Progenitor cell of endocrine pancreas (in vitro differentiated cells): ENCODE measurements around the gene C5orf22. TPM values are rescaled to one million over a fixed set of nuclear protein-coding genes. Genes with fewer than 3 reads are reported as not detected.

Experiments
- DNase-seq: peaks from one replicate; pipeline ENCODE4 v3.0.0; 2021; ENCODE audit warnings: low spot score; ENCODE audit not compliant: unreplicated experiment
- H3K27ac Mint-ChIP-seq: 2 replicates; pipeline ENCODE4 v1.8.0; 2021; ENCODE audit warnings: mild to moderate bottlenecking, moderate library complexity, mixed read lengths
- H3K27me3 Mint-ChIP-seq: 2 replicates; pipeline ENCODE4 v1.8.0; 2021; ENCODE audit warnings: mixed read lengths
- H3K36me3 Mint-ChIP-seq: 2 replicates; pipeline ENCODE4 v1.8.0; 2022; ENCODE audit warnings: mixed read lengths; ENCODE audit not compliant: insufficient read depth
- H3K4me1 Mint-ChIP-seq: 2 replicates; pipeline ENCODE4 v1.8.0; 2021; ENCODE audit warnings: low read depth, mixed read lengths
- H3K4me3 Mint-ChIP-seq: 2 replicates; pipeline ENCODE4 v1.8.0; 2021; ENCODE audit warnings: low read depth, mild to moderate bottlenecking, moderate library complexity, mixed read lengths
- H3K9me3 Mint-ChIP-seq: 2 replicates; pipeline ENCODE4 v1.8.0; 2021; ENCODE audit warnings: low read depth, mixed read lengths
- CTCF ChIP-seq: fragments of 200-600 bp; sonication (generic); IDR thresholded peaks from one replicate; pipeline ENCODE4 v1.5.0; 2021; ENCODE audit warnings: antibody characterized with exemption, mild to moderate bottlenecking; ENCODE audit not compliant: unreplicated experiment
- total RNA-seq: library from RNA; stranded (reverse); gene quantifications from 2 replicates; pipeline ENCODE4 v1.2.1, GENCODE V29; 2021

Gene C5orf22
- total RNA-seq, 1 donor from 2014 or later = 30.5 TPM

- H3K36me3 Mint-ChIP-seq = no peaks in the 10 kb centered on the region
- no peak for DNase-seq
- H3K4me1 Mint-ChIP-seq = no peaks in the 10 kb centered on the region
- no peak for TF ChIP-seq CTCF
- peaks cover 9% of the 10 kb centered on the region for H3K9me3 Mint-ChIP-seq
- no peaks in the 10 kb centered on the region for H3K27me3 Mint-ChIP-seq
- H3K4me3 Mint-ChIP-seq = no peak overlapping the region
- no peak overlapping the region for H3K27ac Mint-ChIP-seq
These were observed 53.2 kb downstream of the C5orf22 start for GRCh38 chr5:31585166-31585894.

DNA sequence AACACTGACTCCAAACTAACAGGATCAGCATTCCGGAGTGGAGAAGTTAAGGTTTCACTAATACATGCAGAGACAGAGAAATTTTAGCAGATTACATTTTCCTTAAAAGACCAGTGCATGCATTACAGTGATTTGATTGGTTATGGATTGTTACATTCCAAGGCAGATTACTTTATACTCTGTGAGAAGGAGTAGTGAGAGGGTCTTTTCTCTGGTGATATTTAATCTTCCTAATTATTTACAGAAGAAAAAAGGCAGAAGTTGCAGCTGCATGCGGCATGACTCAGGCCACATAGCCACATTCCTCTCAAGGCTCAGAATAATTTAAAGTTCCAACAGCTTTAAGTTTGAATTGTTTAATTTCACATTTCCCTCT is 53.8 kb downstream of the C5orf22 start:
- no peak overlapping the region for H3K27ac Mint-ChIP-seq
- no peaks in the 10 kb centered on the region for H3K36me3 Mint-ChIP-seq
- H3K4me3 Mint-ChIP-seq = no peak overlapping the region
- TF ChIP-seq CTCF = no peak
- H3K4me1 Mint-ChIP-seq = no peaks in the 10 kb centered on the region
- DNase-seq = no peak
- H3K9me3 Mint-ChIP-seq = peaks cover 9% of the 10 kb centered on the region
- H3K27me3 Mint-ChIP-seq = no peaks in the 10 kb centered on the region

DNA sequence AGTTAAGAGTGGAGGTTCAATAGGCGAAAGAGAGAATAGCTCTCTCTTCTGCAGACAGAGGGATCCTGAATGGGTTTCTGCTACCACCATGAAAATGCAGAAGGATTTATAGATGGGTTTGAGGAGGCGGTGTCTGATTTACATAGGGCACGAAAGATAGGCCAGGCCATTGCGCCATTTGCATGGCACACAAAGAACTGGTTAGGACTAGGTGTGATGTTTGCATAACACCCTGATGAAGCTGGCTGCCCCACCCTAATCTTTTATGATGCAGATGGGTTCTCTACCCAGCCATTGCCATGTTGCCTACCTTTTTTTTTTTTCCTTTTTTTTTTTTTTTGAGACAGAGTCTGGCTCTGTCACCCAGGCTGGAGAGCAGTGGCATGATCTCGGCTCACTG is 55.4 kb downstream of the C5orf22 start:
- peaks cover 9% of the 10 kb centered on the region for H3K9me3 Mint-ChIP-seq
- no peaks in the 10 kb centered on the region for H3K4me1 Mint-ChIP-seq
- H3K4me3 Mint-ChIP-seq = no peak overlapping the region
- no peak for DNase-seq
- TF ChIP-seq CTCF = no peak
- H3K27me3 Mint-ChIP-seq = no peaks in the 10 kb centered on the region
- no peak overlapping the region for H3K27ac Mint-ChIP-seq
- H3K36me3 Mint-ChIP-seq = no peaks in the 10 kb centered on the region

GRCh38 chr5:31593665-31594064 is 61.6 kb downstream of the C5orf22 start:
- Mint-ChIP-seq H3K27me3 (no peaks in the 10 kb centered on the region), H3K4me3 (no peak overlapping the region), H3K9me3 (no peaks in the 10 kb centered on the region), H3K4me1 (no peaks in the 10 kb centered on the region), H3K27ac (no peak overlapping the region), H3K36me3 (no peaks in the 10 kb centered on the region)
- TF ChIP-seq CTCF = no peak
- DNase-seq = no peak

DNA sequence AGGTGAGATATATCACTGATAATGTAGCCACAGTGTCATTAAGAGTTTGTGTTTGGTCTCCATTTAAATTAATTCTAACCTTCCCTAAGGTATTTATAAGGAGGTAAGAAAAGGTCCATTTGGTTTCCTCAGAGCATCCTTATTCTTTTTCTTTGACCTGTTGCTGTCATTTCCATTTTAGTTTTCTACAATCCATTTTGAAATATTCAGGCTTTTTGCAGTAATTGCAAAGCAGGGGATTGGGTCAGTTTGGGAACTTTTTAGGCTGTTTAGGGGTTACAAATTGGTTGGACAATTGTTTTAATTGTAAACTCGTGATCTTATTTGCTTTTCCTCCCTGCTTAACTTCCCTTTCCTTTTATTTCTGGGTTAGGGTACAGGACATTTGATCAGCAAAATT is 64.3 kb downstream of the C5orf22 start:
- no peaks in the 10 kb centered on the region for H3K4me1 Mint-ChIP-seq
- no peak overlapping the region for H3K4me3 Mint-ChIP-seq
- H3K27ac Mint-ChIP-seq = no peak overlapping the region
- DNase-seq = no peak
- H3K9me3 Mint-ChIP-seq = no peaks in the 10 kb centered on the region
- no peaks in the 10 kb centered on the region for H3K27me3 Mint-ChIP-seq
- no peaks in the 10 kb centered on the region for H3K36me3 Mint-ChIP-seq
- TF ChIP-seq CTCF = no peak
